Neuronal stem cell (in vitro differentiated cells): ENCODE measurements around the gene KIAA1958.

Experiments used
- DNase-seq: peaks from one replicate; pipeline ENCODE4 v3.0.0-alpha.2; 2013; ENCODE audit warnings: low spot score
- H2AFZ ChIP-seq: one replicate; pipeline ENCODE4 v1.6.1; 2013; ENCODE audit warnings: mild to moderate bottlenecking, low read length, inconsistent platforms
- H2AK5ac ChIP-seq: 2 replicates; pipeline ENCODE4 v1.6.1; 2013; ENCODE audit warnings: low read depth, mild to moderate bottlenecking, inconsistent platforms, low read length, moderate library complexity, mixed read lengths
- H2BK120ac ChIP-seq: 2 replicates; pipeline ENCODE4 v1.6.1; 2013; ENCODE audit warnings: low read depth, mild to moderate bottlenecking, inconsistent platforms, low read length, moderate library complexity, mixed read lengths
- H2BK12ac ChIP-seq: one replicate; pipeline ENCODE4 v1.6.1; 2013; ENCODE audit warnings: low read length, inconsistent platforms
- H2BK15ac ChIP-seq: 2 replicates; pipeline ENCODE4 v1.6.1; 2013; ENCODE audit warnings: mild to moderate bottlenecking, low read length, inconsistent platforms, mixed read lengths
- H2BK5ac ChIP-seq: one replicate; pipeline ENCODE4 v1.6.1; 2013; ENCODE audit warnings: inconsistent platforms, mild to moderate bottlenecking, low read length, moderate library complexity
- H3K14ac ChIP-seq: one replicate; pipeline ENCODE4 v1.6.1; 2013; ENCODE audit warnings: low read length, inconsistent platforms
- H3K18ac ChIP-seq: 2 replicates; pipeline ENCODE4 v1.6.1; 2013; ENCODE audit warnings: low read length, inconsistent platforms
- H3K23ac ChIP-seq: 2 replicates; pipeline ENCODE4 v1.6.1; 2013; ENCODE audit warnings: low read depth, mild to moderate bottlenecking, mixed read lengths, low read length, inconsistent platforms; ENCODE audit not compliant: poor library complexity
- H3K27ac ChIP-seq: replicated peaks from 3 replicates; pipeline ENCODE4 v1.5.1; 2013; ENCODE audit warnings: low read length, inconsistent platforms
- H3K27me3 ChIP-seq, 3 experiments: 2 replicates each; pipeline ENCODE4 v1.6.1; 2013; ENCODE audit warnings: low read length in 3 of 3, mild to moderate bottlenecking in 2 of 3, inconsistent platforms in 1 of 3, low read depth in 1 of 3, mixed read lengths in 1 of 3, moderate library complexity in 1 of 3; ENCODE audit not compliant: control insufficient read depth in 3 of 3, insufficient read depth in 3 of 3
- H3K36me3 ChIP-seq, 2 donors: replicated peaks in 1 of 2; 2 replicates each; pipeline ENCODE4 v1.6.1; 2013; ENCODE audit warnings: low read length in 2 of 2; ENCODE audit not compliant: control insufficient read depth in 2 of 2, insufficient read depth in 2 of 2
- H3K4ac ChIP-seq: 2 replicates; pipeline ENCODE4 v1.6.1; 2013; ENCODE audit warnings: inconsistent platforms, mild to moderate bottlenecking, low read length, moderate library complexity
- H3K4me1 ChIP-seq, 2 donors: 1 replicate in 1 of 2; 2 replicates in 1 of 2; pipeline ENCODE4 v1.6.1; 2013; ENCODE audit warnings: low read length in 2 of 2, low read depth in 1 of 2; ENCODE audit not compliant: control insufficient read depth in 2 of 2, insufficient read depth in 1 of 2
- H3K4me2 ChIP-seq: one replicate; pipeline ENCODE4 v1.6.1; 2013; ENCODE audit warnings: mild to moderate bottlenecking, low read length, inconsistent platforms; ENCODE audit not compliant: insufficient read depth, poor library complexity, severe bottlenecking
- H3K4me3 ChIP-seq, 2 donors: 2 replicates each; pipeline ENCODE4 v1.5.1; 2013; ENCODE audit warnings: low read length in 2 of 2, mild to moderate bottlenecking in 2 of 2, inconsistent platforms in 1 of 2, moderate library complexity in 1 of 2
- H3K79me1 ChIP-seq: one replicate; pipeline ENCODE4 v1.6.1; 2013; ENCODE audit warnings: low read depth, mild to moderate bottlenecking, inconsistent platforms, low read length, moderate library complexity
- H3K9ac ChIP-seq: one replicate; pipeline ENCODE4 v1.6.1; 2013; ENCODE audit warnings: mild to moderate bottlenecking, low read depth, low read length, inconsistent platforms; ENCODE audit not compliant: poor library complexity
- H3K9me3 ChIP-seq, 2 donors: replicated peaks in 1 of 2; 2 replicates each; pipeline versions ENCODE3 to v1.6.1; 2013; ENCODE audit warnings: low read length in 2 of 2, mild to moderate bottlenecking in 2 of 2, inconsistent platforms in 1 of 2, low read depth in 1 of 2, mixed read lengths in 1 of 2, moderate library complexity in 1 of 2; ENCODE audit not compliant: control insufficient read depth in 2 of 2, insufficient read depth in 1 of 2
- H4K8ac ChIP-seq: one replicate; pipeline ENCODE4 v1.6.1; 2013; ENCODE audit warnings: low read depth, mild to moderate bottlenecking, inconsistent platforms, low read length, moderate library complexity
- H4K91ac ChIP-seq: one replicate; pipeline ENCODE4 v1.6.1; 2013; ENCODE audit warnings: low read length, low read depth, mild to moderate bottlenecking, inconsistent platforms; ENCODE audit not compliant: poor library complexity
- WGBS, 2 donors: extraction: QIAGEN DNeasy Blood & Tissue Kit; methylation state at CpG; one replicate each; pipeline ENCODE4 v1.1.7; 2013; ENCODE audit warnings: missing lambda C conversion rate in 2 of 2, mixed read lengths in 1 of 2; ENCODE audit not compliant: insufficient read length in 2 of 2, insufficient replicate concordance in 1 of 2; ENCODE audit errors: extremely low coverage in 2 of 2; 5-methylcytosine and 5-hydroxymethylcytosine counted together

KIAA1958 gene

GRCh38 chr9:112443200-112443599 lies 43.4 kb upstream of the KIAA1958 start:
- Histone ChIP-seq H3K27ac (no peak overlapping the region), H2BK12ac (no peak overlapping the region), H3K23ac (no peak overlapping the region), H2BK120ac (no peak overlapping the region), H3K4me1 (no peaks in the 10 kb centered on the region), H3K9ac (no peak overlapping the region), H4K91ac (no peak overlapping the region), H3K4ac (no peak overlapping the region), H3K36me3 (peaks cover 2 to 47% of the 10 kb centered on the region in 2 donors), H2BK5ac (no peak overlapping the region), H3K4me3 (no peak overlapping the region), H3K14ac (no peak overlapping the region), H3K18ac (no peak overlapping the region), H3K9me3 (no peaks in the 10 kb centered on the region), H2AK5ac (no peak overlapping the region), H3K27me3 (no peaks in the 10 kb centered on the region), H2AFZ (no peak overlapping the region), H2BK15ac (no peak overlapping the region), H3K79me1 (no peaks in the 10 kb centered on the region), H4K8ac (no peak overlapping the region), H3K4me2 (no peak overlapping the region)
- DNase-seq: no peak

- Histone ChIP-seq H3K18ac (no peak overlapping the region), H2BK5ac (no peak overlapping the region), H2BK120ac (no peak overlapping the region), H3K23ac (no peak overlapping the region), H3K4me3 (no peak overlapping the region), H4K8ac (no peak overlapping the region), H3K36me3 (peaks cover 2 to 44% of the 10 kb centered on the region in 2 donors), H3K79me1 (no peaks in the 10 kb centered on the region), H3K14ac (no peak overlapping the region), H2AK5ac (no peak overlapping the region), H3K9me3 (no peaks in the 10 kb centered on the region), H3K27me3 (no peaks in the 10 kb centered on the region), H4K91ac (no peak overlapping the region), H2BK15ac (no peak overlapping the region), H3K27ac (no peak overlapping the region), H3K9ac (no peak overlapping the region), H3K4ac (no peak overlapping the region), H2AFZ (no peak overlapping the region), H3K4me1 (no peaks in the 10 kb centered on the region), H3K4me2 (no peak overlapping the region), H2BK12ac (no peak overlapping the region)
- WGBS, 2 donors: no CpG with 5 or more reads among the region's 1 CpG
- no peak for DNase-seq
These were observed 43.0 kb upstream of the KIAA1958 start for GRCh38 chr9:112443636-112444035.

- no peak for DNase-seq
- no peak overlapping the region for H3K4ac ChIP-seq
- no peak overlapping the region for H3K9ac ChIP-seq
- H2BK15ac ChIP-seq: no peak overlapping the region
- no peak overlapping the region for H2BK12ac ChIP-seq
- H3K9me3 ChIP-seq: no peaks in the 10 kb centered on the region
- H4K8ac ChIP-seq: no peak overlapping the region
- H3K79me1 ChIP-seq: no peaks in the 10 kb centered on the region
- H3K36me3 ChIP-seq: peaks cover 2 to 38% of the 10 kb centered on the region in 2 donors
- no peak overlapping the region for H4K91ac ChIP-seq
- H3K4me1 ChIP-seq: no peaks in the 10 kb centered on the region
- H2AK5ac ChIP-seq: no peak overlapping the region
- no peak overlapping the region for H3K14ac ChIP-seq
- no peak overlapping the region for H2AFZ ChIP-seq
- H3K4me2 ChIP-seq: no peak overlapping the region
- no peak overlapping the region for H3K27ac ChIP-seq
- no peaks in the 10 kb centered on the region for H3K27me3 ChIP-seq
- H2BK120ac ChIP-seq: no peak overlapping the region
- no peak overlapping the region for H3K18ac ChIP-seq
- no peak overlapping the region for H2BK5ac ChIP-seq
- H3K23ac ChIP-seq: no peak overlapping the region
- no CpG with 5 or more reads among the region's 1 CpG for WGBS, 2 donors
- no peak overlapping the region for H3K4me3 ChIP-seq
These were observed 41.4 kb upstream of the KIAA1958 start for GRCh38 chr9:112445196-112445595.

- Histone ChIP-seq H3K27me3 (no peaks in the 10 kb centered on the region), H4K91ac (no peak overlapping the region), H3K14ac (no peak overlapping the region), H3K27ac (no peak overlapping the region), H3K4ac (no peak overlapping the region), H3K9ac (no peak overlapping the region), H2BK12ac (no peak overlapping the region), H3K9me3 (no peaks in the 10 kb centered on the region), H4K8ac (no peak overlapping the region), H2BK5ac (no peak overlapping the region), H3K79me1 (no peaks in the 10 kb centered on the region), H3K23ac (no peak overlapping the region), H3K4me1 (no peaks in the 10 kb centered on the region), H2AK5ac (no peak overlapping the region), H2BK120ac (no peak overlapping the region), H3K18ac (no peak overlapping the region), H2AFZ (no peak overlapping the region), H3K4me3 (no peak overlapping the region), H3K36me3 (peaks cover 2 to 33% of the 10 kb centered on the region in 2 donors), H3K4me2 (no peak overlapping the region), H2BK15ac (no peak overlapping the region)
- WGBS, 2 donors: no CpG with 5 or more reads among the region's 2 CpGs
- no peak for DNase-seq
These were observed 40.5 kb upstream of the KIAA1958 start for GRCh38 chr9:112446080-112446479.
